ENCODE measurements around the gene VWF. TPM values are rescaled to one million over a fixed set of nuclear protein-coding genes. Genes with fewer than 3 reads are reported as not detected.

VWF gene
- total and polyA plus RNA-seq, 2 of the 13 experiments (the other 11 are each of a cell fraction or from before 2014, with no cell fraction given) = 0.20 to 0.25 TPM

- peaks cover 13% of the 10 kb centered on the region for H3K4me1 ChIP-seq (ENCODE audit: insufficient read depth, low read length)
- no peak overlapping the region for H2AFZ ChIP-seq (ENCODE audit: low read length)
- ChIA-PET POLR2A (no interaction called here), CTCF (ENCODE audit: low intra/inter-chr PET ratio, low total read pairs) (interaction anchor here (1.2 to 5.6 kb wide), 3 partner anchors 23 to 296 kb away, joined by 4 to 141 read pairs (median 9); no protein-coding TSS in a partner anchor)
- FAIRE-seq = peak; percentile 64
- 2% methylated on average over 10 of the region's 10 CpGs for WGBS (ENCODE audit: low lambda C conversion rate)
- ATAC-seq = peak; percentile 97
- no peak overlapping the region for H3K9ac ChIP-seq (ENCODE audit: insufficient read depth, low read depth, low read length)
- no peaks in the 10 kb centered on the region for H3K79me2 ChIP-seq (ENCODE audit: insufficient read depth, low read length)
- no peaks in the 10 kb centered on the region for H3K36me3 ChIP-seq (replicated peaks in 1 of 2; ENCODE audit: control insufficient read depth in 1 of 2, insufficient read depth in 2 of 2, low read length in 2 of 2)
- DNase-seq (ENCODE audit: low spot score) = peak; percentile 37
- intact Hi-C loops (cut with micrococcal nuclease; ENCODE audit: unreplicated experiment) (loop anchor here (1.0 to 10.0 kb wide), 2 partner anchors 50 to 296 kb away; no protein-coding TSS in a partner anchor), in situ Hi-C loops (cut with HindIII; ENCODE audit: extremely low pct_ligation_motif_present, low pct_unique_long_range_greater_than_20kb) (loop anchor here (5.0 to 10.0 kb wide), 2 partner anchors 49 to 296 kb away; no protein-coding TSS in a partner anchor)
- H3K4me3 ChIP-seq (replicated peaks in 1 of 3; ENCODE audit: insufficient read depth in 1 of 3, low read depth in 2 of 3, low read length in 3 of 3) = no peak overlapping the region
- peak overlapping the region; percentile 41; the same call in 1 of the 2 replicates for H3K4me2 ChIP-seq (ENCODE audit: low read depth, low read length)
- H3K27me3 ChIP-seq (ENCODE audit: control insufficient read depth in 1 of 2, insufficient read depth in 2 of 2, low read length in 2 of 2) = no peaks in the 10 kb centered on the region
- no peaks in the 10 kb centered on the region for H3K9me3 ChIP-seq (ENCODE audit: low read length)
- H4K20me1 ChIP-seq (ENCODE audit: insufficient read depth, low read length) = no peaks in the 10 kb centered on the region
- no peak overlapping the region for H3K27ac ChIP-seq (ENCODE audit: extremely low read length, insufficient read depth, low read length)
- BruUV-seq (replicated peaks) = no TSS peak
- peak; percentile 55 for TF ChIP-seq CEBPG (CRISPR knock-in tag; IDR thresholded peaks at IDR 0.05)
- TF ChIP-seq ARHGAP35 (CRISPR knock-in tag; IDR thresholded peaks at IDR 0.05; ENCODE audit: borderline replicate concordance) = no peak
- TF ChIP-seq KDM3A (CRISPR knock-in tag; IDR thresholded peaks at IDR 0.05; ENCODE audit: low read depth) = peak; percentile 35; the same call in 1 of the 2 replicates
- no peak for TF ChIP-seq THYN1 (CRISPR knock-in tag; IDR thresholded peaks at IDR 0.05; ENCODE audit: borderline replicate concordance, low read depth)
- TF ChIP-seq STAG1 (CRISPR knock-in tag; IDR thresholded peaks at IDR 0.05) = peak; percentile 92
- TF ChIP-seq ZNF704 (CRISPR knock-in tag; IDR thresholded peaks at IDR 0.05; ENCODE audit: borderline replicate concordance) = no peak
- no peak for TF ChIP-seq ASH2L (IDR thresholded peaks at IDR 0.05; ENCODE audit: insufficient read length, low read depth, low read length)
- no peak for TF ChIP-seq SRSF4 (IDR thresholded peaks at IDR 0.05; ENCODE audit: low read depth, low read length, poor library complexity, severe bottlenecking)
- no peak for TF ChIP-seq ZMYM3 (CRISPR knock-in tag; IDR thresholded peaks at IDR 0.05)
- TF ChIP-seq REPIN1 (CRISPR knock-in tag; IDR thresholded peaks at IDR 0.05; ENCODE audit: borderline replicate concordance, low read depth) = no peak
- TF ChIP-seq CTCF (CRISPR knock-in tag; IDR thresholded peaks at IDR 0.05) = peak; percentile 94
- no peak for TF ChIP-seq ZNF530 (CRISPR knock-in tag; IDR thresholded peaks at IDR 0.05; ENCODE audit: low read depth)
- TF ChIP-seq BCLAF1 (IDR thresholded peaks at IDR 0.05) = no peak
- 0 out of 2 replicates have a peak, but pooled peaks have one; percentile 18 for TF ChIP-seq GATAD2A (CRISPR knock-in tag; IDR thresholded peaks at IDR 0.05)
These were observed 135.8 kb downstream of the VWF start for GRCh38 chr12:5988659-5989116.

All from HepG2 (cell line).